ENCODE results near the gene KIAA1328. TPM values are rescaled to one million over a fixed set of nuclear protein-coding genes. Genes with fewer than 3 reads are reported as not detected.

The KIAA1328 gene
- total and polyA plus RNA-seq, 4 experiments from 2014 or later = 6.9 to 15.7 (median 12.8) TPM

- Mint-ChIP-seq H3K4me1 (peaks cover 0 to 6% (median 0%) of the 10 kb centered on the region in 4 donors), H3K27ac (no peak overlapping the region), H3K36me3 (peaks cover 23 to 42% of the 10 kb centered on the region in 2 donors), H3K27me3 (no peaks in the 10 kb centered on the region), H3K9me3 (peaks cover 0 to 25% (median 10%) of the 10 kb centered on the region in 8 donors), H3K4me3 (no peak overlapping the region)
- H3K4me1 ChIP-seq (ENCODE audit: insufficient read depth, low read length) = no peaks in the 10 kb centered on the region
- CTCF ChIA-PET (ENCODE audit: partially characterized antibody) = no interaction called here
- no peaks in the 10 kb centered on the region for H3K27me3 ChIP-seq (ENCODE audit: insufficient read depth, low read length)
- intact Hi-C loops (cut with micrococcal nuclease) = no loop called here
- no peak overlapping the region for H3K27ac ChIP-seq (ENCODE audit: low read depth, low read length)
- H3K9me3 ChIP-seq (ENCODE audit: control insufficient read depth in 1 of 2, low read length in 2 of 2) = no peaks in the 10 kb centered on the region
- H3K4me3 ChIP-seq (ENCODE audit: low read length in 2 of 2) = no peak overlapping the region
- DNase-seq = no peak
- POLR2A ChIA-PET (ENCODE audit: partially characterized antibody) = no interaction called here
- no peaks in the 10 kb centered on the region for H3K36me3 ChIP-seq (ENCODE audit: insufficient read depth, low read length)
Measured at GRCh38 chr18:37219257-37219656, 390.3 kb downstream of the KIAA1328 start.

DNA sequence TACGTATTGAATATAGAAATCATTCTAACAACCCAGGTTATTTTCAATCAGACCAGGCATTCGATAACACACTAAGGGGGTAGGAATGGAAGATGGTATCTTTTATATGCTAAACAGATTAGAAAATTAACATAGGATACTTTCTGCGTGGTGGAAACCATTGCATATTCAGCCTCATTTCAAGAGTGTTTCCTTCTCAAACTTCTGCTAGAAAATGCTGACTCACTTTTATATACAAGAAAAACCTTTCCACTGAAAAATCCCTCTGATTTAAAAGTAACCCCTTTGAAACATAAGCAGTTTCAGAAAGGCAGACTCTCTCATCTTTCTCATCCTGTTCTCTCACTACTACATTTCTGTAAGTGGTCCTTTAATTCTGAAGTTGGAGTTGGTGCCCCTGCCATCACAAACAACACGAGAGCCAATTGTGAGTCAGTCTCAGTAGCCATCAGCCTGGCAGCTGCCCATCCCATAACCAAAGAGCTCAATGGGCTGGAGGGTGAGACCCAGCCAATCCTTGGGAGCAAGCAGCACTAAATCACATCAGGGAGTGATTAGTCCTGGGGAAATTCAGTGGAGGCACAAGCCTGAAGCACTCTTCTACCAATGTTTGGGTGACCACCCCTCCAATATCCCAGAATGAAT is 393.5 kb downstream of the KIAA1328 start:
- ChIA-PET POLR2A (ENCODE audit: partially characterized antibody) (no interaction called here), CTCF (ENCODE audit: partially characterized antibody) (no interaction called here)
- Mint-ChIP-seq H3K27ac (no peak overlapping the region), H3K36me3 (peaks cover 30 to 40% of the 10 kb centered on the region in 2 donors), H3K27me3 (no peaks in the 10 kb centered on the region), H3K4me1 (no peaks in the 10 kb centered on the region), H3K4me3 (no peak overlapping the region), H3K9me3 (peaks cover 0 to 11% (median 0%) of the 10 kb centered on the region in 8 donors)
- intact Hi-C loops (cut with micrococcal nuclease) = no loop called here
- H3K27ac ChIP-seq (ENCODE audit: low read depth, low read length) = no peak overlapping the region
- H3K9me3 ChIP-seq (ENCODE audit: control insufficient read depth in 1 of 2, low read length in 2 of 2) = no peaks in the 10 kb centered on the region
- no peaks in the 10 kb centered on the region for H3K27me3 ChIP-seq (ENCODE audit: insufficient read depth, low read length)
- no peak for DNase-seq
- no peak overlapping the region for H3K4me3 ChIP-seq (ENCODE audit: low read length in 2 of 2)
- H3K36me3 ChIP-seq (ENCODE audit: insufficient read depth, low read length) = no peaks in the 10 kb centered on the region
- H3K4me1 ChIP-seq (ENCODE audit: insufficient read depth, low read length) = no peaks in the 10 kb centered on the region

DNA sequence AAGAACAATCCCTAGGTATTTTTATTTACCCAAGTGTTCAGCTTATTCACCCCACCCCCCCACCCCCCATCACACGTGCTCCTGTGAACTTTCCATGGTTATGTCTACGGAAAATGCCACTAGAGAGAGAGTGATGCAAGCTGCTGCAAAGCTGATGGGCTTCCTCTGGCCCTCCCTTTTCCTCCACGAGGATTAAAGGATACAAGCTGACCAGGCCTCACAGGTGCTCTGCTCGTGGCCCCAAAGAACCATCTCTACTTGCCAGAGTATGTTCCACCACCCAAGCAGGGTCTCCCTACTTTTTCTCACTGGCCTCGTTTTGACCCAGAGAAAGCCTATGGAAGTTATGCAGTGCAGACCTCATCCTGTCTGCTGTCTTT is 394.1 kb downstream of the KIAA1328 start:
- no peak overlapping the region for H3K27ac Mint-ChIP-seq
- ChIA-PET CTCF (ENCODE audit: partially characterized antibody) (no interaction called here), POLR2A (ENCODE audit: partially characterized antibody) (no interaction called here)
- Histone ChIP-seq H3K27me3 (ENCODE audit: insufficient read depth, low read length) (no peaks in the 10 kb centered on the region), H3K27ac (ENCODE audit: low read depth, low read length) (no peak overlapping the region), H3K4me3 (ENCODE audit: low read length in 2 of 2) (no peak overlapping the region), H3K36me3 (ENCODE audit: insufficient read depth, low read length) (no peaks in the 10 kb centered on the region), H3K9me3 (ENCODE audit: control insufficient read depth in 1 of 2, low read length in 2 of 2) (no peaks in the 10 kb centered on the region), H3K4me1 (ENCODE audit: insufficient read depth, low read length) (no peaks in the 10 kb centered on the region)
- no peak overlapping the region for H3K4me3 Mint-ChIP-seq
- intact Hi-C loops (cut with micrococcal nuclease) = no loop called here
- peaks cover 0 to 11% (median 2%) of the 10 kb centered on the region in 8 donors for H3K9me3 Mint-ChIP-seq
- DNase-seq = no peak
- H3K27me3 Mint-ChIP-seq = no peaks in the 10 kb centered on the region
- peaks cover 30 to 45% of the 10 kb centered on the region in 2 donors for H3K36me3 Mint-ChIP-seq
- no peaks in the 10 kb centered on the region for H3K4me1 Mint-ChIP-seq

DNA sequence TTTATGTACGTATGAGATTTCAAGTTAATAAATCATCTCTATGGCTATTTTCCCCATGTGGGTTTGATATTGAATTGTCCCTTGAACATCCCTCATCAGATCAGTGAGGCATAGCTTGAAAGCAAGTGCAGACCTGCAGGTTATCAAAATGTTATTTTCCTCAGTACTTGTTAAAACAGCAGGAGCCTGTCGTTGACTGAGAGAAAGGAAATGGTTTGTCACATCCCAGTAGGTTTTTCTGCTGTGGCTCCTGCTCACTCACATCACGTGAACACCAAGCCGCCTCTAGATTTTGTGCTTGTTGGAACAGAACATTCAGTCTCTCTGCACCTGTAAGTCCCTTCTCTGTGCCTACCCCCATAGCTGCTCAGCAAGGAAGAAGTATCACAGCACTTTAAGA is 396.4 kb downstream of the KIAA1328 start:
- POLR2A ChIA-PET (ENCODE audit: partially characterized antibody) = no interaction called here
- Histone ChIP-seq H3K27me3 (ENCODE audit: insufficient read depth, low read length) (no peaks in the 10 kb centered on the region), H3K9me3 (ENCODE audit: control insufficient read depth in 1 of 2, low read length in 2 of 2) (no peaks in the 10 kb centered on the region), H3K4me3 (ENCODE audit: low read length in 2 of 2) (no peak overlapping the region), H3K36me3 (ENCODE audit: insufficient read depth, low read length) (no peaks in the 10 kb centered on the region), H3K27ac (ENCODE audit: low read depth, low read length) (no peak overlapping the region), H3K4me1 (ENCODE audit: insufficient read depth, low read length) (no peaks in the 10 kb centered on the region)
- intact Hi-C loops (cut with micrococcal nuclease) = no loop called here
- H3K9me3 Mint-ChIP-seq = peaks cover 0 to 10% (median 2%) of the 10 kb centered on the region in 8 donors
- H3K36me3 Mint-ChIP-seq = peaks cover 32 to 44% of the 10 kb centered on the region in 2 donors
- DNase-seq = no peak
- H3K27ac Mint-ChIP-seq = no peak overlapping the region
- H3K4me3 Mint-ChIP-seq = no peak overlapping the region
- no peaks in the 10 kb centered on the region for H3K4me1 Mint-ChIP-seq
- no peaks in the 10 kb centered on the region for H3K27me3 Mint-ChIP-seq
- CTCF ChIA-PET (ENCODE audit: partially characterized antibody) = no interaction called here

DNA sequence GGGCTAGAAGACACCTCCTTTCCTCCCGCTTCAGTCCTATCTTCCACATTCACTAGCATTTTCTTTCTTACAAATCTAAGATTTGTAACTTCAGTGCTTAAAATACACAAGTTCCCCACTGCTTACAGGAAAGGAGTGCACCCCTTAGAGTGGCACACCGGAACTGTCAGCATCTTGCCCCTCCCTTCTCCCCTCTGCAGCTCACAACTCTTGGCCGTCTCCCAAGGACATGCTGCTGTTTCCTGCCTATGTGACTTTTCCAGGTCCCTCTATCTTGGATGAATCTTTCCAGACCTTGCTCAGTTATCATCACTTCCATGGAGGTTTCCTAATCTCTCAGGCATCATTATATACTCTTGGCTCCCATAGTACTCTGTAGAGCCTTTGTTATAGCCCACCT is 401.8 kb downstream of the KIAA1328 start:
- no peaks in the 10 kb centered on the region for H3K9me3 ChIP-seq (ENCODE audit: control insufficient read depth in 1 of 2, low read length in 2 of 2)
- Mint-ChIP-seq H3K4me3 (no peak overlapping the region), H3K36me3 (peaks cover 9 to 18% of the 10 kb centered on the region in 2 donors), H3K4me1 (no peaks in the 10 kb centered on the region), H3K27me3 (no peaks in the 10 kb centered on the region), H3K27ac (no peak overlapping the region), H3K9me3 (peaks cover 0 to 4% (median 2%) of the 10 kb centered on the region in 8 donors)
- ChIA-PET POLR2A (ENCODE audit: partially characterized antibody) (no interaction called here), CTCF (ENCODE audit: partially characterized antibody) (no interaction called here)
- no peak for DNase-seq
- H3K27me3 ChIP-seq (ENCODE audit: insufficient read depth, low read length) = no peaks in the 10 kb centered on the region
- intact Hi-C loops (cut with micrococcal nuclease) = no loop called here
- no peaks in the 10 kb centered on the region for H3K4me1 ChIP-seq (ENCODE audit: insufficient read depth, low read length)
- no peak overlapping the region for H3K27ac ChIP-seq (ENCODE audit: low read depth, low read length)
- H3K4me3 ChIP-seq (ENCODE audit: low read length in 2 of 2) = no peak overlapping the region
- H3K36me3 ChIP-seq (ENCODE audit: insufficient read depth, low read length) = no peaks in the 10 kb centered on the region

DNA sequence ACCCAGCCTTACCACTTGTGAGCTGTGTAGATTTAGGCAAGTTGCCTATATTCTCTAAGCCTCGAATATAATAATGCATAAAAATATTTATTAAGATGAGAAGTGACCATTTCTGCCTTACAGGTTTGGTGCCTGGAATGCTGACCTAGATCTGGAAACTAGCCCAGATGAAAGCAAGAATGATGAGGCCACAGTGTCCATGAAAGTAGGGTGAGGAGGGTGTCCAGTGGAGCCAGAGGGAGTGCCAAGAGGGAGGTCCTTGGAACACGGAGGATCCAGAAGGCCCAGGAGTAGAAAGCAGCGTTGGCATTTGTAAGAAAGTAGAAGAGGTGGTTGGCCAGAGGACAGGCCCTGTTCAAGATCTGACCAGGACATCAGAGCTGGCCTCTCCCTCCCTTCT is 402.3 kb downstream of the KIAA1328 start:
- Mint-ChIP-seq H3K4me1 (no peaks in the 10 kb centered on the region), H3K36me3 (peaks cover 6 to 13% of the 10 kb centered on the region in 2 donors), H3K4me3 (no peak overlapping the region), H3K27ac (no peak overlapping the region), H3K9me3 (peaks cover 0 to 4% (median 2%) of the 10 kb centered on the region in 8 donors), H3K27me3 (no peaks in the 10 kb centered on the region)
- DNase-seq = no peak
- Histone ChIP-seq H3K4me3 (ENCODE audit: low read length in 2 of 2) (no peak overlapping the region), H3K36me3 (ENCODE audit: insufficient read depth, low read length) (no peaks in the 10 kb centered on the region), H3K4me1 (ENCODE audit: insufficient read depth, low read length) (no peaks in the 10 kb centered on the region), H3K9me3 (ENCODE audit: control insufficient read depth in 1 of 2, low read length in 2 of 2) (no peaks in the 10 kb centered on the region), H3K27me3 (ENCODE audit: insufficient read depth, low read length) (no peaks in the 10 kb centered on the region), H3K27ac (ENCODE audit: low read depth, low read length) (no peak overlapping the region)
- intact Hi-C loops (cut with micrococcal nuclease) = no loop called here
- CTCF ChIA-PET (ENCODE audit: partially characterized antibody) = no interaction called here
- POLR2A ChIA-PET (ENCODE audit: partially characterized antibody) = interaction anchor here (0.5 kb wide), 1 partner anchor 413 kb away, joined by 3 read pairs; no protein-coding TSS in a partner anchor

- no peak overlapping the region for H3K4me3 ChIP-seq (ENCODE audit: low read length in 2 of 2)
- no peaks in the 10 kb centered on the region for H3K9me3 ChIP-seq (ENCODE audit: control insufficient read depth in 1 of 2, low read length in 2 of 2)
- peaks cover 2 to 5% of the 10 kb centered on the region in 2 donors for H3K27me3 Mint-ChIP-seq
- H3K9me3 Mint-ChIP-seq = peaks cover 0 to 2% (median 0%) of the 10 kb centered on the region in 8 donors
- POLR2A ChIA-PET (ENCODE audit: partially characterized antibody) = no interaction called here
- DNase-seq = no peak
- intact Hi-C loops (cut with micrococcal nuclease) = no loop called here
- no peaks in the 10 kb centered on the region for H3K36me3 ChIP-seq (ENCODE audit: insufficient read depth, low read length)
- no peaks in the 10 kb centered on the region for H3K27me3 ChIP-seq (ENCODE audit: insufficient read depth, low read length)
- CTCF ChIA-PET (ENCODE audit: partially characterized antibody) = no interaction called here
- no peak overlapping the region for H3K27ac ChIP-seq (ENCODE audit: low read depth, low read length)
- H3K4me1 ChIP-seq (ENCODE audit: insufficient read depth, low read length) = no peaks in the 10 kb centered on the region
- H3K36me3 Mint-ChIP-seq = no peaks in the 10 kb centered on the region
- no peaks in the 10 kb centered on the region for H3K4me1 Mint-ChIP-seq
- no peak overlapping the region for H3K4me3 Mint-ChIP-seq
- no peak overlapping the region for H3K27ac Mint-ChIP-seq
Measured at GRCh38 chr18:37235583-37235982, 406.7 kb downstream of the KIAA1328 start.
